ENCODE measurements around the gene ZMIZ1. TPM values are rescaled to one million over a fixed set of nuclear protein-coding genes. Genes with fewer than 3 reads are reported as not detected.

Gene ZMIZ1
- total RNA-seq, 1 donor from 2014 or later = 6.3 TPM

DNA sequence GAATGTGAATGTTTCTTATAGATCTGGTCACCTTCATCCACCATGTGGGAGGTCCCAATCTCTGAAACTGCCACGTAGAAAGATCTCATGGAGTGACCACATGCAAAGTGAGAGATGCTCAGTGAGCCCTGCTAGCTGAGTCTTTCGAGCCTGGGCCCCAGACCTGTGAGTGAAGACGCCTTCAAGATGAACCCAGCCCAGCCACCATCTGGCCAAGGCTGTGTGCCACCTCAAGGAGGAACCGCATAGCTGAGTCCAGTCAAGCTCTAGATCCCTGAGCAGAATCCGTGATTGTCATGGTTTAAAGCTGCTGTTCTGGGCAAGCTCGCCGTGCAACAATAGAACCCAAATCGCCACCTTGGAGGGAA is 258.3 kb downstream of the ZMIZ1 start:
- no peak for DNase-seq (ENCODE audit: low read depth)
- no peak for FAIRE-seq
- TF ChIP-seq, protein P1, sequence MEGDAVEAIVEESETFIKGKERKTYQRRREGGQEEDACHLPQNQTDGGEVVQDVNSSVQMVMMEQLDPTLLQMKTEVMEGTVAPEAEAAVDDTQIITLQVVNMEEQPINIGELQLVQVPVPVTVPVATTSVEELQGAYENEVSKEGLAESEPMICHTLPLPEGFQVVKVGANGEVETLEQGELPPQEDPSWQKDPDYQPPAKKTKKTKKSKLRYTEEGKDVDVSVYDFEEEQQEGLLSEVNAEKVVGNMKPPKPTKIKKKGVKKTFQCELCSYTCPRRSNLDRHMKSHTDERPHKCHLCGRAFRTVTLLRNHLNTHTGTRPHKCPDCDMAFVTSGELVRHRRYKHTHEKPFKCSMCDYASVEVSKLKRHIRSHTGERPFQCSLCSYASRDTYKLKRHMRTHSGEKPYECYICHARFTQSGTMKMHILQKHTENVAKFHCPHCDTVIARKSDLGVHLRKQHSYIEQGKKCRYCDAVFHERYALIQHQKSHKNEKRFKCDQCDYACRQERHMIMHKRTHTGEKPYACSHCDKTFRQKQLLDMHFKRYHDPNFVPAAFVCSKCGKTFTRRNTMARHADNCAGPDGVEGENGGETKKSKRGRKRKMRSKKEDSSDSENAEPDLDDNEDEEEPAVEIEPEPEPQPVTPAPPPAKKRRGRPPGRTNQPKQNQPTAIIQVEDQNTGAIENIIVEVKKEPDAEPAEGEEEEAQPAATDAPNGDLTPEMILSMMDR (IDR thresholded peaks at IDR 0.05; ENCODE audit: insufficient read depth, low read length, severe bottlenecking) = no peak
- no peak overlapping the region for H3K4me3 ChIP-seq (ENCODE audit: low read depth, low read length)
- no peaks in the 10 kb centered on the region for H3K36me3 ChIP-seq (ENCODE audit: control insufficient read depth, insufficient read depth, low read length)
- H3K27me3 ChIP-seq (ENCODE audit: control insufficient read depth, insufficient read depth, low read length) = no peaks in the 10 kb centered on the region

- Histone ChIP-seq H3K27me3 (ENCODE audit: control insufficient read depth, insufficient read depth, low read length) (no peaks in the 10 kb centered on the region), H3K4me3 (ENCODE audit: low read depth, low read length) (no peak overlapping the region), H3K36me3 (ENCODE audit: control insufficient read depth, insufficient read depth, low read length) (no peaks in the 10 kb centered on the region)
- DNase-seq (ENCODE audit: low read depth) = no peak
- TF ChIP-seq, protein P1 (IDR thresholded peaks at IDR 0.05; ENCODE audit: insufficient read depth, low read length, severe bottlenecking) = no peak
- no peak for FAIRE-seq
Observed at GRCh38 chr10:79328147-79328701, 259.5 kb downstream of the ZMIZ1 start.

GRCh38 chr10:79328737-79329504 is 260.2 kb downstream of the ZMIZ1 start:
- FAIRE-seq (peak; percentile 87), DNase-seq (ENCODE audit: low read depth) (peak; percentile 88)

DNA sequence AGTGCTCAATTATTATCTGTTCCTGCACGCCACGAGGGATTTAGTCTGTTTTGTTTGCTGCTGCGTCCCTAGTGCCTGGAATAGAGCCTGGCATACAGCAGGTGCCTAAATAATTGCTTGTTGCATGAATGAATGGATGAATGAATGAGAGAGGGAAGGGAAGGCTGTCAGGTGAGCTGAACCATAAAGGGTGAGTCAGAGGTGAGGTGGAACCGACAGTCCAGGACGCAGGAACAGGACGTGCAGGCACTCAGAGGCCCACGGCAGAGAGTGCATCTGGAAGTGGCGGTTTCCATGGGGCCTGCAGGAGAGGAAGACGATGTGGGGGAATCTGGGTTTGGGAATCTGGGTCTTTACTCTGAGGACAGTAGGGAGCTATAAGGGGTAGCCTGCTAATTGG is 260.8 kb downstream of the ZMIZ1 start:
- Histone ChIP-seq H3K36me3 (ENCODE audit: control insufficient read depth, insufficient read depth, low read length) (no peaks in the 10 kb centered on the region), H3K27me3 (ENCODE audit: control insufficient read depth, insufficient read depth, low read length) (no peaks in the 10 kb centered on the region), H3K4me3 (ENCODE audit: low read depth, low read length) (no peak overlapping the region)
- TF ChIP-seq, protein P1 (IDR thresholded peaks at IDR 0.05; ENCODE audit: insufficient read depth, low read length, severe bottlenecking) = no peak
- DNase-seq (ENCODE audit: low read depth) = peak; percentile 79
- FAIRE-seq = no peak

More at GRCh38 chr10:79328737-79329504, 260.2 kb downstream of the ZMIZ1 start:
- TF ChIP-seq, protein P1 (IDR thresholded peaks at IDR 0.05; ENCODE audit: insufficient read depth, low read length, severe bottlenecking) = no peak
- no peaks in the 10 kb centered on the region for H3K36me3 ChIP-seq (ENCODE audit: control insufficient read depth, insufficient read depth, low read length)
- H3K4me3 ChIP-seq (ENCODE audit: low read depth, low read length) = no peak overlapping the region
- no peaks in the 10 kb centered on the region for H3K27me3 ChIP-seq (ENCODE audit: control insufficient read depth, insufficient read depth, low read length)

GRCh38 chr10:79331226-79331625 is 262.5 kb downstream of the ZMIZ1 start:
- H3K36me3 ChIP-seq (ENCODE audit: control insufficient read depth, insufficient read depth, low read length) = no peaks in the 10 kb centered on the region
- TF ChIP-seq, protein P1 (IDR thresholded peaks at IDR 0.05; ENCODE audit: insufficient read depth, low read length, severe bottlenecking) = no peak
- no peak for FAIRE-seq
- no peak for DNase-seq (ENCODE audit: low read depth)
- no peaks in the 10 kb centered on the region for H3K27me3 ChIP-seq (ENCODE audit: control insufficient read depth, insufficient read depth, low read length)
- H3K4me3 ChIP-seq (ENCODE audit: low read depth, low read length) = no peak overlapping the region

All from bronchial epithelial cell (primary cell).